ENCODE results near the gene ELAVL4.

DNA sequence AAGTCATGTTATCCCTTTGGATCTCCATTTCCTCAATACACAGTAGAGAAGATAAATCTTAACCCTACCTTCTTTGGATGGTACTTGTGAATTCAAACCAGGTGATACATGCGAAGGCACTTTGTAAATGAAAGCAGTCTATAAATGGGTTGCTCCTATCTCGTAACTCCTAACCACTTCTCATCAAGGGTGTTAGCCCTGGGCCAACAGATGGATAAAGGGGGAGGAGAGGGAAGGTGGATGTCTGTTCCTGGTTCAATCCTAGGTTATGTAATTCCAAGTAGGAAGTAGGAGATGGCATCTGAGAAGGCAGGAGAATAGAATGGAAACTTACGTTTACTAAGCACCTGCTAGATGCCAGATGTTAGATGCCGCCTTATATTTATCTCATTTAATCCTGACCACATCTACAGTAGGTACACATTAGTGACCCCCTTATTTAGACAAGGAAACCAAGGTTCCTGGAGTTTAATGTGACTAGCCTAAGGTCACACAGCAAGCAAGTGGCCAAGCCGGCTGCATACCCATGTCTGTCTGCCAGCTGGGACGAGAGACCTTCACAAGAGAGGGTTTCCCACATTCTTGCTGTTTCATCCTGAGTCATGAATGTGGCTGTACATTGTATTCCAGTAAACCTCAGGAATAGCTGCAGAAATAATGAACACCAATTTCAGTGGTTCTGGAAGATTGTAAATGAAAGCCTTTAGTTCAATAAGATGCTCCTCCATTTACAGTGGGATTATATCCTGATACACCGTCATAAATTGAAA lies 47.7 kb downstream of the ELAVL4 start:
- TF ChIP-seq POLR2AphosphoS5 (IDR thresholded peaks at IDR 0.05; ENCODE audit: low read depth, low read length) (no peak), SP1 (IDR thresholded peaks at IDR 0.05; ENCODE audit: low read depth) (no peak)
- TF ChIP-seq, protein P1, sequence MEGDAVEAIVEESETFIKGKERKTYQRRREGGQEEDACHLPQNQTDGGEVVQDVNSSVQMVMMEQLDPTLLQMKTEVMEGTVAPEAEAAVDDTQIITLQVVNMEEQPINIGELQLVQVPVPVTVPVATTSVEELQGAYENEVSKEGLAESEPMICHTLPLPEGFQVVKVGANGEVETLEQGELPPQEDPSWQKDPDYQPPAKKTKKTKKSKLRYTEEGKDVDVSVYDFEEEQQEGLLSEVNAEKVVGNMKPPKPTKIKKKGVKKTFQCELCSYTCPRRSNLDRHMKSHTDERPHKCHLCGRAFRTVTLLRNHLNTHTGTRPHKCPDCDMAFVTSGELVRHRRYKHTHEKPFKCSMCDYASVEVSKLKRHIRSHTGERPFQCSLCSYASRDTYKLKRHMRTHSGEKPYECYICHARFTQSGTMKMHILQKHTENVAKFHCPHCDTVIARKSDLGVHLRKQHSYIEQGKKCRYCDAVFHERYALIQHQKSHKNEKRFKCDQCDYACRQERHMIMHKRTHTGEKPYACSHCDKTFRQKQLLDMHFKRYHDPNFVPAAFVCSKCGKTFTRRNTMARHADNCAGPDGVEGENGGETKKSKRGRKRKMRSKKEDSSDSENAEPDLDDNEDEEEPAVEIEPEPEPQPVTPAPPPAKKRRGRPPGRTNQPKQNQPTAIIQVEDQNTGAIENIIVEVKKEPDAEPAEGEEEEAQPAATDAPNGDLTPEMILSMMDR (IDR thresholded peaks at IDR 0.05 in 2 of 3, conservative IDR thresholded peaks at IDR 0.05 in 1 of 3; ENCODE audit: borderline replicate concordance in 1 of 3, insufficient read depth in 1 of 3, low read depth in 2 of 3, low read length in 2 of 3), result no peak

All from HCT116 (cell line).